Caki2 (cell line): Measurements from ENCODE around the gene VSTM5. TPM values are rescaled to one million over a fixed set of nuclear protein-coding genes. Genes with fewer than 3 reads are reported as not detected.

Source experiments
- DNase-seq: peaks from one replicate; pipeline ENCODE4 v3.0.0-alpha.2; 2015; ENCODE audit warnings: low read depth
- in situ Hi-C: cut with HindIII; loops from 2 replicates; pipeline ENCODE4 v1.10.0; 2016; ENCODE audit warnings: low sequenced_read_pairs, low pct_unique_long_range_greater_than_20kb, mixed read lengths
- total RNA-seq: library from RNA; depleted of rRNA; stranded (reverse); fragments of >200 nt; shearing (Covaris generic); gene quantifications from 2 replicates; pipeline ENCODE4 v1.2.3, GENCODE V29; 2014; ENCODE audit warnings: low replicate concordance; rRNA removed

The VSTM5 gene
- total RNA-seq, 1 experiment from 2014 or later, result not detected

DNA sequence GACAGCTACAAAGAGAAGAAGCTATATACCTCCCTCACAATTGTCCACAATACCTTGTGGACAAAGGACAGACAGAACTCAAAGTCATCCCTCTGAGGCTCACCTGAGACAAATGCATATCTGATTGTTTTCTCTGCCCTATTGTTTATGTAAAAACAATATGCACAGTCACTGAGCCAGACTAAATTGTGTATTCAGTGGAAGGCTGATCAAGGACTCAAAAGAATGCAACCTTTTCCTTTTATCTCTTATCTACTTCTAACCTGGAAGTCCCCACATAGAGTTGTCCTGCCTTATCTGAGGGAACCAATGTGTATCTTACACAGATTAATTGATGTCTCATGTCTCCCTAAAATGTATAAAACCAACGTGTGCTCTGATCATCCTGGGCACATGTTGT lies 80.3 kb downstream of the VSTM5 start:
- no peak for DNase-seq
- in situ Hi-C loops, result no loop called here

Other genes starting within 250 kb of the VSTM5 start
- gene CEP295, start 188.9 kb downstream of the VSTM5 start, total RNA-seq, result 5.6 and 6.0 TPM in 2 replicates
- 43.6 and 50.7 TPM in 2 replicates for gene TAF1D, start 109.1 kb downstream of the VSTM5 start, total RNA-seq
- 9.1 and 12.6 TPM in 2 replicates for gene C11orf54, start 108.9 kb downstream of the VSTM5 start, total RNA-seq
- 19.3 and 25.8 TPM in 2 replicates for gene MED17, start 66.3 kb downstream of the VSTM5 start, total RNA-seq
- not detected in 2 replicates for gene HEPHL1, start 170.7 kb upstream of the VSTM5 start, total RNA-seq